ENCODE data around the gene HECTD4.
"Not testable (repeated sequence)": the region's sequence is repeated elsewhere in the genome, so short reads cannot be mapped to it uniquely, and the experiment has no call there.

The HECTD4 gene

DNA sequence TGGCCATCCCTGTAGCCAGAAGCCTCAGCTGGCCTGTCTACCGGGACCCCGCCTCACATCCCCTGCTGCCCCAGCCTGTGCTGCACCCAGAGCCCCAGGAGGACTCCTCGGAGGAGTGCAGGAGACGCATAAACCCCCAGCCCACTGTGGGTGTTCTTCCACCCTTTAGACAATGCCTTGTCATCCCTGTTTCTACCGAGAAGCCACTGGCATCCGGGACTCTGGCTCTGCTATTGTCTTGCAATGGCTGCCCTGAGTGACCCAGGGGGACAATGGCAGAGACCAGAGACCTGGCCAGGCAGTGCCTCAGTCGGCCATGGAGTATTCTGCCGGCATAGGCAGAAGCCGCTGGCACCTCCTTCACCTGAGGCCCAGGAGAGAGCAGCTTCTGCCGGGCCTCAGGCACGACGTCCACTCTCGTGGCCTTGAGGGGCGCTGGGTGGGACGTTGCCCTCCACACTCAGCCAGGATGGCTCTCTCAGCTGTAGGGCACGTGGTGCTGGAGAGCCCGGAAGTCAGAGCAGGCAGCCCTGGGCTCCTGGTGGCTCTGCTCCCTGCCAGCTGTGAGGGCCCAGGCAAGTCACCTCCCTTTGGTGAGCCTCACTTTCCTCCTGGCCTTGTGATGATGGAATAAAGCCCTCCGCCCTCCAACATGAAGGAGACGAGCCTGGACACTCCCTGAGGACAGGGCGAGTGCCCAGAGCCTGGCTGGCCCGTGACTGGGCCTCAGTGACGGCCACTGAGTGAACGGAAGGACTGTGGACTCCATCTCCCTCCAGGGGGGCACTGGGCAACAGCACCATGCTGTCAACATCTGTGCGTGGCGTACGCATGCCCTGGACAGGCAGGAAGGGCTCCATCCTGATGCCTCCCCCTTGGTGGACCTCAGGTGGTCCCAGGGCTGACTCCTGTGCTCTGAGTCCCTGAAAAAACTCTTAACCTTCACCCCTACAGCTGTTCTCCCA lies 215.9 kb downstream of the HECTD4 start:
- peaks cover 29% of the 10 kb centered on the region for H3K36me3 Mint-ChIP-seq
- DNase-seq, result no peak
- no peak overlapping the region for H3K4me3 Mint-ChIP-seq
- H3K27ac Mint-ChIP-seq, result peak overlapping the region; percentile 24
- H3K4me1 Mint-ChIP-seq, result peaks cover 9% of the 10 kb centered on the region
- CTCF ChIA-PET, result no interaction called here
- H3K9me3 Mint-ChIP-seq, result no peaks in the 10 kb centered on the region
- H3K27me3 Mint-ChIP-seq, result no peaks in the 10 kb centered on the region

DNA sequence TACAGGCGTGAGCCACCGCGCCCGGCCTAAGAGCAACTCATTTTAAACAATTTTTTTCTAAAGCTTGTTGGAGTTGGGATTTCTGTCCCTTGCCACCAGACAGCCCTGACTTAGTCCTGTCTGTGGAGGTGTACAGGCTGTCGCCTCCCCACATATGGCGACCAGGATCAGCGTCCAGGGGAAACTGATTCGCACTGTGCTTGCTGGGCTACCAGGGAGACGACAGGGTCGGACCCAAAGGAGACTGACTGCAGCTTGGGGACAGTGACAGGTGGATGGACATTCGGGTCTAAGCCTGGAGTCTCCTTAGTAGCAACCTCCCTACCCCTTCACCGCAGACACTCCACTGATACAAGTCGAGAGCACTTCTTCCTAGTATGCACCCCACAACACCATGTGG lies 216.6 kb downstream of the HECTD4 start:
- no peaks in the 10 kb centered on the region for H3K9me3 Mint-ChIP-seq
- no peaks in the 10 kb centered on the region for H3K27me3 Mint-ChIP-seq
- peaks cover 33% of the 10 kb centered on the region for H3K36me3 Mint-ChIP-seq
- no peak overlapping the region for H3K4me3 Mint-ChIP-seq
- DNase-seq, result no peak
- H3K4me1 Mint-ChIP-seq, result peaks cover 9% of the 10 kb centered on the region
- peak overlapping the region; percentile 33 for H3K27ac Mint-ChIP-seq
- CTCF ChIA-PET, result no interaction called here

DNA sequence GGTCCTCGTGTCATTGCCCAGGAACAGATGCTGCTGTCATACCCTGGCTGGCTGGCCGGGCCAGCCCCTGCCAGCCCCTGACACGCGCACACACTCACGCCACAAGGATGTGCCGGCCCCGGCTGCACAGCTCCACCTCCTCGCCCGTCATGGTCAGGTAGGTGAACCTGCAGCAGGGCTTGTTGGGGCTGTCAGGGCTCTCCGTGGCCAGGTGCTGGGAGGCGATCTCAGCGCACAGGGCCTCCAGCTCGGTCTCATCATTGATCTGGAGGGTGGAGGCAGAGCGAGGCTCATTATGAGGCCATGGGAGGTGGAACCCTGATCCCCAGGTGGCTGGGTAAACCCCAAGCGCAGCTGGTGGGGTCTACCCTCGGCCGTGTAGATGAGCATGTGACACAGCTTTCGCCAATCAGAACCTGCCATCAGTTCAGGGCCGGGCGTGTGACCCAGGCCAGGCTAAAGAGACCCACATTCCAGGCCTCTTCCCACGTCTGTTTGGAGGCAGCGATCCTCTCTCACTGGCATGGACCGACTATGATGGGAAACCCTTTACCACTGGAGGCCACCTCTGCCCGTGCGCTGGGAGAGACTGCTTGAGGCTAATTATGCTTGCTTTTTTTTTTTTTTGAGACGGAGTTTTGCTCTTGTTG lies 218.1 kb downstream of the HECTD4 start:
- Mint-ChIP-seq H3K36me3 (peaks cover 40% of the 10 kb centered on the region), H3K27me3 (no peaks in the 10 kb centered on the region), H3K9me3 (peaks cover 6% of the 10 kb centered on the region), H3K4me1 (peaks cover 11% of the 10 kb centered on the region), H3K4me3 (no peak overlapping the region), H3K27ac (no peak overlapping the region)
- CTCF ChIA-PET, result no interaction called here
- no peak for DNase-seq

DNA sequence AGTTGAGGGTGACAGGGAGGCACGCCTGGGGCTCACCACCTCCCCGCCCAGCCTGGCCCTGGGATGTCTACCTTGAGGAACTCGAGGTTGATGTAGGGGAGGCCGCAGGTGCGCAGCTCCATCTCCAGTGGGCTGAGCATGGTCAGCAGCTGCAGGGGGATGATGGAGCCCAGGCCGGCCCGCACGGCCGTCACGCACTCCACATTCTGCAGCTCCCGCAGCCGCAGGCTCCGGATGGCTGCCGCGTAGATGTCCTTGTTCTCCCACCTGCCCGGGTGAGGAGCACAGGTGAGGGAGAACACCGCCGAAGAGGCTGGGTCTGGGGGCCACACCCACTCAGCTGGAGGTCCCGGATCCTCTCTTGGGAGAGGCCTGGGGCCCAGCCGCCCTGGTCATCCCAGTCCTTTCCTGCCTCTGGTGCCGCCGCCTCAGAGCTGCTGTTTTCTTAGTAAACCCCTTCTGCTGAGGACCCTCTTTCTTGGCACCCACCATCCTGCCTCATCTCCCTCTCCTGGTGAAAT lies 218.7 kb downstream of the HECTD4 start:
- CTCF ChIA-PET, result no interaction called here
- Mint-ChIP-seq H3K9me3 (peaks cover 9% of the 10 kb centered on the region), H3K27ac (no peak overlapping the region), H3K27me3 (no peaks in the 10 kb centered on the region), H3K36me3 (peaks cover 43% of the 10 kb centered on the region), H3K4me1 (peaks cover 17% of the 10 kb centered on the region), H3K4me3 (no peak overlapping the region)
- no peak for DNase-seq

DNA sequence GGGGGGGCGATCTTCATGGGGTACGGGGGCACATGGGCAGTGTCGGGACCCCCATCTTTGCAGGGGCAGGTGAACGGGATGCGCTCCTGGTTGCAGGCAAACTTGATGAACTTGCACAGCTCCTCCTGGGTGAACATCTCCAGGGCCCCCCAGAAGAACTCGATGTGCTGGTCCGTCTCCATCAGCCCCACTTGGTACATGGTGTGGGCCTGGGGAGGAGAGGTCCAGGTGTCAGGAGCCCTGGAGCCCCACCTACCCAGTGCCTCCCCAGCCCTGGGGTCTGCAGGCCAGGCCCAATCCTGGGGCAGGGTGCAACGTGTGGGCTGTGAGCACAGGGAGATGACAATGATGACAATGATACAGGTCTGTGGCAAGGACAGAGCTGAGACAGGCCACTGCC lies 219.2 kb downstream of the HECTD4 start:
- no peak for DNase-seq
- Mint-ChIP-seq H3K4me1 (peaks cover 22% of the 10 kb centered on the region), H3K4me3 (no peak overlapping the region), H3K27me3 (no peaks in the 10 kb centered on the region), H3K36me3 (peaks cover 46% of the 10 kb centered on the region), H3K27ac (no peak overlapping the region), H3K9me3 (peaks cover 14% of the 10 kb centered on the region)
- CTCF ChIA-PET, result no interaction called here

DNA sequence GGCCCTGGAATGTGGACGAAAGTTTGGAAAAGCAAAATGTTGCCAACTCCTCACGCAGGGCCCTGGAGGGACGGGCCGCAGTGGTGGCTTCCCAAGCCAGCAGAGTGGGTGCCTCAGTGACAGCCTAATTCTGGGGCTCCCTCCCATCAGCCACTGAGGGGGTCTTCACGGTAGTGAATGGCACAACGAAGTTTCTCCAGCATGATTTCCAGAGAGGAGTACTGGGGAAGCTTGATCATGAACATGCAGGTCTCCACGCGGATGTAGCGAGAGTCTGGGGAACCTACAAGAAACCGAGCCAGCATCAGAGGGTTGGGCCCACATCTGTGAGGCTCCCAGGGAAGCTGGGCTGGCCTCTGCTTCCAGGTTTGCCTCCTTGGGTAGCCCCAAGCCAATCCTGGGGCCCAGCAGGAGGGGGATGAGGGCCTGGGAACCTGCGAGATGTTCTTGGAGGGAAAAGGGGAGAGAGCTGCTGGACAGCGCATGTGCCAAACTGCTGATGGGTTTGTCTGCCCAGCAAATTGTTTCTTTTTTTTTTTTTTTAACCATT lies 219.9 kb downstream of the HECTD4 start:
- no peaks in the 10 kb centered on the region for H3K27me3 Mint-ChIP-seq
- peak overlapping the region; percentile 65 for H3K27ac Mint-ChIP-seq
- H3K4me3 Mint-ChIP-seq, result no peak overlapping the region
- DNase-seq, result no peak
- peaks cover 30% of the 10 kb centered on the region for H3K4me1 Mint-ChIP-seq
- H3K36me3 Mint-ChIP-seq, result peaks cover 53% of the 10 kb centered on the region
- CTCF ChIA-PET, result no interaction called here
- H3K9me3 Mint-ChIP-seq, result peaks cover 21% of the 10 kb centered on the region

DNA sequence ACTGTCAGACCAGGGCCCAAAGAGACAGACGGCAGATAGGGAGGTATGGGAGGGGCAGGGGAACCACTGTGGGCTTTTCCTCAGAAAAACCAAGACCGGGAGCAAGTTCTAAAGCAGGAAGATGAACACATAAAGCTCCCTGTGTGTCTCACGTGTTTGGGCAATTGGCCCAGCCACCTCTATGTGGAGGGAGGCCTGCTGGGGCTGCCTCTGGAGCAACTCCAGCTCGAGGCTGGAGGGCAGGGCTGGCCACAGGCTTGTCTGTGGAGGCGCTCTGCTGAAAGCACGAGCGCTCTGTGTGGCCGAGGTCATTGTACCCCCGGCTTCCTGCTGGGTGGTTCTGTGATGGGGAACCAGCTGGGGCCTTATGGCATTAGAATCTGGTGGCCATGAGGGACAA lies 220.5 kb downstream of the HECTD4 start:
- peaks cover 33% of the 10 kb centered on the region for H3K4me1 Mint-ChIP-seq
- H3K9me3 Mint-ChIP-seq, result peaks cover 26% of the 10 kb centered on the region
- peaks cover 59% of the 10 kb centered on the region for H3K36me3 Mint-ChIP-seq
- no peaks in the 10 kb centered on the region for H3K27me3 Mint-ChIP-seq
- H3K27ac Mint-ChIP-seq, result peak overlapping the region; percentile 61
- CTCF ChIA-PET, result no interaction called here
- H3K4me3 Mint-ChIP-seq, result no peak overlapping the region
- DNase-seq, result no peak

DNA sequence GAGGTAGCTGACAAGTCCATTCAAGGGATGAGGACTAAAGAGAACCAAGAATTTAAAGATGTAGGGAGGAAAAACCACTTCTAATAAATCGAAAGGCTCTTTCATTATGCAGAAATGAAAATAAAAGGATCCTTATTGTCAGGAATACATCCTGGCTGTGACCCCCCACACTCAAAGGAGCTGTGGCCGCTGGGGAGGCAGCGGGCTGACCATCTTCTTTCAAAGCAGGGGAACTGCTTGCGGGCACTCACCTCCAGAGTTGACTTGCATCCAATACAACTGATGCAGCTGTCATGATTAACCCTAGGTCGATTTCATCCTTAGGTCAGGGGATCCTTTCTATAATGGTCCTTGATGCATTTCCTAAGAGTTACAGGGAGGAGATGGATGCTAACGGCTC lies 221.6 kb downstream of the HECTD4 start:
- Mint-ChIP-seq H3K27ac (peak overlapping the region; percentile 45), H3K4me3 (no peak overlapping the region), H3K9me3 (peaks cover 36% of the 10 kb centered on the region), H3K36me3 (peaks cover 70% of the 10 kb centered on the region), H3K27me3 (no peaks in the 10 kb centered on the region), H3K4me1 (peaks cover 35% of the 10 kb centered on the region)
- CTCF ChIA-PET, result no interaction called here
- DNase-seq, result no peak

DNA sequence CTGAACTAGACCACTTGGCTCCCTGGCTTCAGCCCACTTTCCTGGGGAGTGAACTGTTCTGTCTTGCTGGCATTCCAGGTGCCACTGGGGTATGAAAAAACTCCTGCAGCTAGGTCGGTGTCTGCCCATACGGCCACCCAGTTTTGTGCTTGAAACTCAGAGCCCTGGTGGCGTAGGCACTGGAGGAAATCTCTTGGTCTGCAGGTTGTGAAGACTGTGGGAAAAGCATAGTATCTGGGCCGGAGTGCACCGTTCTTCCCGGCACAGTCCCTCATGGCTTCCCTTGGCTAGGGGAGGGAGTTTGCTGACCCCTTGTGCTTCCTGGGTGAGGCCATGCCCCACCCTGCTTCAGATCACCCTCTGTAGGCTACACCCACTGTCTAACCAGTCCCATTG lies 223.1 kb downstream of the HECTD4 start:
- Mint-ChIP-seq H3K36me3 (peaks cover 82% of the 10 kb centered on the region), H3K9me3 (peaks cover 38% of the 10 kb centered on the region), H3K27me3 (no peaks in the 10 kb centered on the region), H3K4me1 (peaks cover 35% of the 10 kb centered on the region), H3K27ac (peak overlapping the region; percentile 90), H3K4me3 (no peak overlapping the region)
- CTCF ChIA-PET, result interaction anchor here (1.1 kb wide), 1 partner anchor 40 kb away, joined by 3 read pairs; no protein-coding TSS in a partner anchor
- DNase-seq, result no peak

DNA sequence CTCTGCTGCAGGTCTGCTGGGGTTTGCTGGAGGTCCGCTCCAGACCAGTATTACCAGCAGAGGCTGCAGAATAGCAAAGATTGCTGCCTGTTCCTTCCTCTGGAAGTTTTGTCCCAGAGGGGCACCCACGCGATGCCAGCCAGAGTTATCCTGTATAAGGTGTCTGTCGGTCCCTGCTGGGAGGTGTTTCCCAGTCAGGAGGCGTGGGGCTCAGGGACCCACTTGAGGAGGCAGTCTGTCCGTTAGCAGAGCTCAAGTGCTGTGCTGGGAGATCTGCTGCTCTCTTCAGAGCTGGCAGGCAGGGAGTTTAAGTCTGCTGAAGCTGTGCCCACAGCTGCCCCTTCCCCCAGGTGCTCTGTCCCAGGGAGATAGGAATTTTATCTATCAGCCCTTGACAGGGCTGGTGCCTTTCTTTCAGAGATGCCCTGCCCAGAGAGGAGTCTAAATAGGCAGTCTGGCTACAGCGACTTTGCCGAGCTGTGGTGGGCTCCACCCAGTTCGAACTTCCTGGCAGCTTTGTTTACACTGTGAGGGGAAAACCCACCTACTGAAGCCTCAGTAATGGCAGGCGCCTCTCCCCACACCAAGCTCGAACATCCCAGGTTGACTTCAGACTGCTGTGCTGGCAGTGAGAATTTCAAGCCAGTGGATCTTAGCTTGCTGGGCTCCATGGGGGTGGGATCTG lies 223.6 kb downstream of the HECTD4 start:
- DNase-seq, result peak; percentile 66
- Mint-ChIP-seq H3K9me3 (peaks cover 38% of the 10 kb centered on the region), H3K27ac (peak overlapping the region; percentile 90), H3K4me1 (peaks cover 35% of the 10 kb centered on the region), H3K4me3 (peak overlapping the region; percentile 19), H3K36me3 (peaks cover 88% of the 10 kb centered on the region)
- CTCF ChIA-PET, result interaction anchor here (1.1 kb wide), 1 partner anchor 41 kb away, joined by 3 read pairs; no protein-coding TSS in a partner anchor
- H3K27me3 Mint-ChIP-seq, result not testable (repeated sequence)

DNA sequence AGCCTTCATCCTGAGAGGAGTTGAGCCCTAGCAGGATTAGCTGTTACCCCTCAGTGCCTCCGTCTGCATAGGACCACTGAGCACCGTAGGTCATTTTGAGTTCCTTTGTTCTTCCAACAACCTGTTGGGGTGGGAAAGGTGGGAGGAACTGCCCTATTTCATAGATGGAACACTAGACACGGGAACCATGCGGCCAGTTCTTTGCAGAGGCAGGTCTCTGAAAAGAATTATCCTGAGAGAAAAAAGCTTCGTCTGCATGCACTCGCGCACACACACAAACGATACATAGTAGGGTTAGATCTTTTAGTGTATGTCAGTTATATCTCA lies 228.4 kb downstream of the HECTD4 start:
- Mint-ChIP-seq H3K27me3 (no peaks in the 10 kb centered on the region), H3K9me3 (peaks cover 30% of the 10 kb centered on the region), H3K36me3 (peaks cover 81% of the 10 kb centered on the region), H3K27ac (no peak overlapping the region), H3K4me1 (peaks cover 21% of the 10 kb centered on the region), H3K4me3 (no peak overlapping the region)
- DNase-seq, result no peak
- CTCF ChIA-PET, result no interaction called here

DNA sequence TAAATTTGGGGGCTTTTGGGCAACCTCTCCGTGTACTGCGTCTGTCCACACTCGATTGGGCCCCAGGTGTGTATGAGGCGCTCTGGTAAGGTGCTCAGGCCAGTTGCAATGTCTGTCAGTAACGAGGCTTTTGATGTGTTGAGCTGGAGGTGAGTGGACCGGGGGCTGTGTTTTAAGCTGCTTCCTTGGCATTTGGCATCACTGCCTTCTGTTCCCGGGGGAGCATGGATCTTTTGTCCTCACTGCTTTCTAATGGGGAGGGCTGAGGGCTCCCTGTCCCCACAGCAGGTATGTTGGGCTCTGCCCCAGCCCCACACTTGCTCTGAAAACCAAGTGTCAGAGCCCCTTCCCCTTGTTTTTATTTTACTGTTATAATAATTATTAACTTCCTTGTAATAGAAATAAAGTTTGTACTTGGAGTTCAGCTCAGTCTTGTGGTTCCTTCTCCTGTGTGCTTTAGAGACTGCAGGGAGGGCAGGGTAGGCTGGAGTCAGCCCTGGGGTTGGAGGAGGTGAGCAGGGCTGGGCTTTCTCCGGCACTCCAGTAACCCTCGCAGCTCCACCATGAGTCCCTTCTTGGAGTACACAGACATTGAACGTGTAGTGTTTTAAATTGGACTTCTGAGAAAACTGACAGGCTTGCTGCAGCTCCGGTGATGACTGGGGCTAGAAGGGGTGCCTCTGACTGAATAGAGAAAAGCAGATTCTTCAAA lies 228.9 kb downstream of the HECTD4 start:
- no peak overlapping the region for H3K27ac Mint-ChIP-seq
- no peaks in the 10 kb centered on the region for H3K27me3 Mint-ChIP-seq
- H3K9me3 Mint-ChIP-seq, result peaks cover 26% of the 10 kb centered on the region
- peaks cover 81% of the 10 kb centered on the region for H3K36me3 Mint-ChIP-seq
- H3K4me3 Mint-ChIP-seq, result no peak overlapping the region
- H3K4me1 Mint-ChIP-seq, result peaks cover 16% of the 10 kb centered on the region
- CTCF ChIA-PET, result no interaction called here
- no peak for DNase-seq

DNA sequence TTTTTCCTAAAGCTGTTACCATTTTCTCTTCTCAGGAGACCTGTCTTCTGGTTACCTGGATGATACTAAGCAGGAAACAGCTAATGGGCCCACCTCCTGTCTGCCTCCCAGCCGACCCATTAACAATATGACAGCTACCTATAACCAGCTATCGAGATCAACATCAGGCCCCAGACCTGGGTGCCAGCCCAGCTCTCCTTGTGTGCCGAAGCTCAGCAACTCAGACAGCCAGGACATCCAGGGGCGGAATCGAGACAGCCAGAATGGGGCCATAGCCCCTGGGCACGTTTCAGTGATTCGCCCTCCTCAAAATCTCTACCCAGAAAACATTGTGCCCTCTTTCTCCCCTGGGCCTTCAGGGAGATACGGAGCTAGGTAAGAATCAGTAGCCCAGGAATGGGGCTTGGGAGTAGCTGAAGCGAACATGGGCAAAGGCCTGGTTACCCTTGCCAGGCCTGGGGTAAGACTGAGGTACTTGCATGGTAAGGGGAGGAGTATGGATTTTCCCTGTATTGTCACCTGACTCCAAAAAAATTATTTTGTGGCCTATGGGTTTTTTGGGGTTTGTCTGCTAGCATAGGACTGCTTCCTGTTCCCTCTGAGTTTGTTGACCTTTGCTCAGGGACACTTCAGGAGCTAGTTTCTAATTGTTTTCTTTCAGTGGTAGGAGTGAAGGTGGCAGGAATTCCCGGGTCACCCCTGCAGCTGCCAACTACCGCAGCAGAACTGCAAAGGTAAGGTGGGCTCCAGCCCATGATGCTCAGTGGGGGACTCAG lies 230.3 kb downstream of the HECTD4 start:
- H3K27ac Mint-ChIP-seq, result no peak overlapping the region
- H3K36me3 Mint-ChIP-seq, result peaks cover 72% of the 10 kb centered on the region
- H3K4me1 Mint-ChIP-seq, result peaks cover 4% of the 10 kb centered on the region
- H3K27me3 Mint-ChIP-seq, result no peaks in the 10 kb centered on the region
- DNase-seq, result no peak
- CTCF ChIA-PET, result interaction anchor here (0.6 kb wide), 1 partner anchor 46 kb away, joined by 3 read pairs; no protein-coding TSS in a partner anchor
- peaks cover 14% of the 10 kb centered on the region for H3K9me3 Mint-ChIP-seq
- no peak overlapping the region for H3K4me3 Mint-ChIP-seq

Data from activated naive CD4-positive, alpha-beta T cell treated with anti-CD3 and anti-CD28 coated beads, Interleukin-2, amount 10 ng/mL, durations not matched to agents 7 days and 5 days (primary cell).